H1 (cell line): ENCODE measurements around the gene OTUD6A. TPM values are rescaled to one million over a fixed set of nuclear protein-coding genes. Genes with fewer than 3 reads are reported as not detected.

Experiments used
- CTCF ChIA-PET: fragments of 300-600 bp; sonication (Branson Sonifier 250); formaldehyde crosslinking; loops from one replicate; lab custom pipeline; 2021; ENCODE audit not compliant: partially characterized antibody; lab: Charles Lee
- POLR2A ChIA-PET: fragments of 300-600 bp; sonication (Branson Sonifier 250); formaldehyde crosslinking; loops from one replicate; lab custom pipeline; 2021; ENCODE audit warnings: inconsistent platforms; ENCODE audit not compliant: partially characterized antibody; lab: Charles Lee
- DNase-seq, 2 experiments: peaks; one replicate each; pipeline versions ENCODE4 v3.0.0 to v3.0.0-alpha.2; 2010 to 2022; ENCODE audit warnings: low spot score in 2 of 2, low read depth in 1 of 2, mixed read lengths in 1 of 2
- FAIRE-seq: peaks from 2 replicates; lab custom pipeline; 2011; peaks lifted over from hg19 to GRCh38; lab: Jason Lieb, UNC
- H2AFZ ChIP-seq: 2 replicates; pipeline ENCODE4 v1.8.1; 2012; ENCODE audit warnings: low read length, inconsistent platforms
- H2AK5ac ChIP-seq: 2 replicates; pipeline ENCODE4 v1.6.1; 2013; ENCODE audit warnings: low read depth, low read length
- H2BK120ac ChIP-seq: replicated peaks from 2 replicates; pipeline ENCODE3; 2013; ENCODE audit warnings: low read depth, low read length, inconsistent platforms
- H2BK12ac ChIP-seq: 2 replicates; pipeline ENCODE4 v1.6.1; 2013; ENCODE audit warnings: low read depth, low read length
- H2BK15ac ChIP-seq: 2 replicates; pipeline ENCODE4 v1.6.1; 2013; ENCODE audit warnings: low read length
- H2BK20ac ChIP-seq: 2 replicates; pipeline ENCODE4 v1.6.1; 2013; ENCODE audit warnings: low read length
- H2BK5ac ChIP-seq: 2 replicates; pipeline ENCODE4 v1.6.1; 2013; ENCODE audit warnings: low read depth, low read length
- H3K14ac ChIP-seq: 2 replicates; pipeline ENCODE4 v1.6.1; 2013; ENCODE audit warnings: inconsistent platforms; ENCODE audit not compliant: insufficient read length
- H3K18ac ChIP-seq: 2 replicates; pipeline ENCODE4 v1.6.1; 2013; ENCODE audit warnings: low read length; ENCODE audit errors: extremely low read depth
- H3K23ac ChIP-seq: 2 replicates; pipeline ENCODE4 v1.6.1; 2013; ENCODE audit warnings: inconsistent platforms; ENCODE audit not compliant: insufficient read length
- H3K23me2 ChIP-seq: 2 replicates; pipeline ENCODE4 v1.6.1; 2013; ENCODE audit warnings: low read depth, low read length
- H3K27ac ChIP-seq: 2 replicates; pipeline ENCODE4 v1.6.1; 2011; ENCODE audit warnings: low read depth, low read length, inconsistent platforms
- H3K27me3 ChIP-seq, 4 experiments: replicated peaks in 1 of 4; 1 replicate in 1 of 4; 2 replicates in 3 of 4; pipeline versions ENCODE4 v1.6.1 to v1.8.1; 2011 to 2013; ENCODE audit warnings: low read length in 3 of 4, mild to moderate bottlenecking in 3 of 4, inconsistent platforms in 2 of 4, mixed read lengths in 2 of 4, moderate library complexity in 1 of 4; ENCODE audit not compliant: control insufficient read depth in 3 of 4, insufficient read depth in 3 of 4; ENCODE audit errors: extremely low read depth in 1 of 4
- H3K36me3 ChIP-seq, 4 experiments: 2 replicates each; pipeline versions ENCODE4 v1.6.1 to v1.8.1; 2011 to 2013; ENCODE audit warnings: mild to moderate bottlenecking in 4 of 4, low read length in 3 of 4, moderate library complexity in 2 of 4, control low read depth in 1 of 4, inconsistent platforms in 1 of 4; ENCODE audit not compliant: insufficient read depth in 4 of 4, control insufficient read depth in 2 of 4
- H3K4ac ChIP-seq: replicated peaks from 2 replicates; pipeline ENCODE3; 2013; ENCODE audit warnings: low read length, low read depth, mixed read lengths, inconsistent platforms; ENCODE audit not compliant: insufficient read length
- H3K4me1 ChIP-seq, 4 experiments: replicated peaks in 1 of 4; 1 replicate in 1 of 4; 2 replicates in 3 of 4; pipeline versions ENCODE4 v1.6.1 to v1.8.1; 2011 to 2013; ENCODE audit warnings: low read length in 3 of 4, inconsistent platforms in 2 of 4, mixed read lengths in 1 of 4; ENCODE audit not compliant: insufficient read depth in 4 of 4, control insufficient read depth in 3 of 4
- H3K4me2 ChIP-seq, 2 experiments: 2 replicates each; pipeline versions ENCODE4 v1.6.1 to v1.8.1; 2011 to 2013; ENCODE audit warnings: low read depth in 2 of 2, low read length in 2 of 2, control low read depth in 1 of 2, inconsistent platforms in 1 of 2, mild to moderate bottlenecking in 1 of 2; ENCODE audit not compliant: insufficient read depth in 1 of 2
- H3K4me3 ChIP-seq, 4 experiments: fragments of 200-600, 300-600 bp in 1 of 4; sonication (generic), shearing (Covaris generic), sonication (Bioruptor Twin) in 1 of 4; 2 replicates each; pipeline versions ENCODE4 v1.5.1 to v1.8.1; 2011 to 2016; ENCODE audit warnings: low read length in 4 of 4, low read depth in 3 of 4, control low read depth in 2 of 4, inconsistent platforms in 2 of 4, mild to moderate bottlenecking in 2 of 4, mixed read lengths in 1 of 4, moderate library complexity in 1 of 4; ENCODE audit not compliant: insufficient read depth in 2 of 4; ENCODE audit errors: extremely low read depth in 1 of 4
- H3K56ac ChIP-seq: replicated peaks from 2 replicates; pipeline ENCODE3; 2013; ENCODE audit warnings: low read depth, mild to moderate bottlenecking, mixed read lengths, low read length, inconsistent platforms; ENCODE audit not compliant: insufficient read length
- H3K79me1 ChIP-seq: 2 replicates; pipeline ENCODE4 v1.6.1; 2013; ENCODE audit warnings: low read depth, low read length, control low read depth
- H3K79me2 ChIP-seq, 2 experiments: 2 replicates each; pipeline versions ENCODE4 v1.6.1 to v1.8.1; 2012 to 2013; ENCODE audit warnings: low read length in 2 of 2, mild to moderate bottlenecking in 2 of 2, inconsistent platforms in 1 of 2; ENCODE audit not compliant: insufficient read depth in 2 of 2, control insufficient read depth in 1 of 2
- H3K9ac ChIP-seq, 4 experiments: replicated peaks in 1 of 4; 1 replicate in 1 of 4; 2 replicates in 3 of 4; pipeline versions ENCODE4 v1.6.1 to v1.8.1; 2011 to 2013; ENCODE audit warnings: low read depth in 3 of 4, low read length in 3 of 4, control low read depth in 2 of 4, mild to moderate bottlenecking in 2 of 4, moderate library complexity in 2 of 4, inconsistent platforms in 1 of 4; ENCODE audit errors: extremely low read depth in 1 of 4
- H3K9me3 ChIP-seq, 2 experiments: 2 replicates each; pipeline versions ENCODE4 v1.6.1 to v1.8.1; 2012 to 2013; ENCODE audit warnings: mild to moderate bottlenecking in 2 of 2, moderate library complexity in 2 of 2, control low read depth in 1 of 2, inconsistent platforms in 1 of 2, low read depth in 1 of 2, low read length in 1 of 2, mixed read lengths in 1 of 2; ENCODE audit not compliant: insufficient read depth in 2 of 2
- H4K20me1 ChIP-seq, 2 experiments: replicated peaks in 1 of 2; 2 replicates each; pipeline versions ENCODE3 to v1.8.1; 2011 to 2013; ENCODE audit warnings: inconsistent platforms in 2 of 2, low read length in 2 of 2, mild to moderate bottlenecking in 1 of 2; ENCODE audit not compliant: insufficient read depth in 2 of 2, control insufficient read depth in 1 of 2
- H4K5ac ChIP-seq: 2 replicates; pipeline ENCODE4 v1.6.1; 2013; ENCODE audit warnings: low read length, low read depth, mixed read lengths, inconsistent platforms; ENCODE audit not compliant: insufficient read length
- H4K8ac ChIP-seq: 2 replicates; pipeline ENCODE4 v1.8.0; 2013; ENCODE audit warnings: mild to moderate bottlenecking, moderate library complexity, low read length, inconsistent platforms; ENCODE audit not compliant: insufficient read depth; ENCODE audit errors: extremely low read depth
- H4K91ac ChIP-seq: replicated peaks from 2 replicates; pipeline ENCODE3; 2013; ENCODE audit warnings: low read length, mixed read lengths, inconsistent platforms; ENCODE audit not compliant: insufficient read length
- CBX8 ChIP-seq: fragments of 300-800, 300-1000 bp; sonication (generic); IDR thresholded peaks from 2 replicates; pipeline ENCODE4 v1.7.1; 2016; ENCODE audit warnings: low read depth, low read length, borderline replicate concordance
- MAX ChIP-seq: IDR thresholded peaks from 2 replicates; pipeline ENCODE4 v1.6.1; 2012; ENCODE audit warnings: inconsistent platforms
- NRF1 ChIP-seq: IDR thresholded peaks from 2 replicates; pipeline ENCODE4 v1.6.1; 2011; ENCODE audit warnings: mild to moderate bottlenecking, low read depth, low read length, improper control_type of control experiment
- WGBS, 2 experiments: shearing (Covaris generic) in 1 of 2; methylation state at CpG; one replicate each; pipeline versions ENCODE4 v1.1.6 to v1.1.7; 2013 to 2015; ENCODE audit warnings: low lambda C conversion rate in 2 of 2, mixed read lengths in 2 of 2, inconsistent platforms in 1 of 2, low coverage in 1 of 2, missing lambda C conversion rate in 1 of 2; ENCODE audit not compliant: insufficient replicate concordance in 2 of 2, insufficient coverage in 1 of 2, insufficient read length in 1 of 2; ENCODE audit errors: extremely low coverage in 1 of 2, missing lambda C conversion rate in 1 of 2; 5-methylcytosine and 5-hydroxymethylcytosine counted together
- polyA plus RNA-seq, 7 experiments: library from polyadenylated mRNA; depleted of rRNA in 3 of 7; stranded (reverse) in 5 of 7; unstranded in 2 of 7; fragments of >200 nt in 5 of 7; fragments of 200-250 nt in 2 of 7; gene quantifications; 1 replicate in 5 of 7; 2 replicates in 1 of 7; 4 replicates in 1 of 7; pipeline versions ENCODE4 v1.2.1 to v1.2.3, GENCODE V29; 2011 to 2013; ENCODE audit warnings: missing spikeins in 2 of 7, mixed read lengths in 2 of 7
- total RNA-seq: library from RNA; stranded (reverse); fragmentation: NEBNext Ultra II Directional; extraction: Animal tissue kit (Norgen Biotek cat#: 25700); gene quantifications from 2 replicates; pipeline ENCODE4 v1.2.1, GENCODE V29; 2021

Gene OTUD6A
- total and polyA plus RNA-seq, 2 of the 8 experiments (the other 6 are each of a cell fraction or from before 2014, with no cell fraction given), result 0.09 to 0.17 TPM

GRCh38 chrX:70049406-70049805 is 12.9 kb upstream of the OTUD6A start:
- Histone ChIP-seq H3K79me1 (no peaks in the 10 kb centered on the region), H4K8ac (no peak overlapping the region), H3K56ac (no peak overlapping the region), H3K27me3 (no peaks in the 10 kb centered on the region), H3K4me1 (no peaks in the 10 kb centered on the region), H4K20me1 (no peaks in the 10 kb centered on the region), H3K79me2 (no peaks in the 10 kb centered on the region), H2AFZ (no peak overlapping the region), H3K23ac (no peak overlapping the region), H4K91ac (no peak overlapping the region), H2BK20ac (no peak overlapping the region), H3K18ac (no peak overlapping the region), H4K5ac (no peak overlapping the region), H2BK15ac (no peak overlapping the region), H2BK120ac (no peak overlapping the region), H3K9ac (no peak overlapping the region), H3K4me3 (no peak overlapping the region), H3K36me3 (no peaks in the 10 kb centered on the region), H3K9me3 (no peaks in the 10 kb centered on the region), H3K4me2 (no peak overlapping the region), H3K27ac (no peak overlapping the region), H2BK12ac (no peak overlapping the region), H3K23me2 (no peaks in the 10 kb centered on the region), H2AK5ac (no peak overlapping the region), H3K14ac (no peak overlapping the region), H3K4ac (no peak overlapping the region), H2BK5ac (no peak overlapping the region)
- DNase-seq (no peak), FAIRE-seq (no peak)
- TF ChIP-seq MAX, result no peak
- no peak for TF ChIP-seq CBX8
- no peak for TF ChIP-seq NRF1
- WGBS, 2 experiments, result 100% methylated on average over 2 of the region's 3 CpGs; no CpG with 5 or more reads in 1 of the 2 experiments
- POLR2A ChIA-PET, result no interaction called here
- CTCF ChIA-PET, result no interaction called here
